Measurements from ENCODE around the gene MYO5A.

GRCh38 chr15:52480990-52481389 lies 47.7 kb downstream of the MYO5A start:
- no peak for TF ChIP-seq POLR2A (IDR thresholded peaks at IDR 0.05; ENCODE audit: low read depth, low read length)
- no peak for TF ChIP-seq TAF1 (IDR thresholded peaks at IDR 0.05; ENCODE audit: low read depth, low read length)
